AG09319 (cell line): ENCODE results near the gene BRD3OS.

Experiments used
- DNase-seq: peaks from one replicate; pipeline ENCODE4 v3.0.0-alpha.2; 2010; ENCODE audit warnings: low read depth; ENCODE audit errors: extremely low read depth
- TF ChIP-seq, protein P1 (sequence below): IDR thresholded peaks from 2 replicates; pipeline ENCODE4 v1.5.1; 2011; ENCODE audit warnings: low read depth, mild to moderate bottlenecking, inconsistent platforms, low read length, moderate library complexity

Gene BRD3OS

DNA sequence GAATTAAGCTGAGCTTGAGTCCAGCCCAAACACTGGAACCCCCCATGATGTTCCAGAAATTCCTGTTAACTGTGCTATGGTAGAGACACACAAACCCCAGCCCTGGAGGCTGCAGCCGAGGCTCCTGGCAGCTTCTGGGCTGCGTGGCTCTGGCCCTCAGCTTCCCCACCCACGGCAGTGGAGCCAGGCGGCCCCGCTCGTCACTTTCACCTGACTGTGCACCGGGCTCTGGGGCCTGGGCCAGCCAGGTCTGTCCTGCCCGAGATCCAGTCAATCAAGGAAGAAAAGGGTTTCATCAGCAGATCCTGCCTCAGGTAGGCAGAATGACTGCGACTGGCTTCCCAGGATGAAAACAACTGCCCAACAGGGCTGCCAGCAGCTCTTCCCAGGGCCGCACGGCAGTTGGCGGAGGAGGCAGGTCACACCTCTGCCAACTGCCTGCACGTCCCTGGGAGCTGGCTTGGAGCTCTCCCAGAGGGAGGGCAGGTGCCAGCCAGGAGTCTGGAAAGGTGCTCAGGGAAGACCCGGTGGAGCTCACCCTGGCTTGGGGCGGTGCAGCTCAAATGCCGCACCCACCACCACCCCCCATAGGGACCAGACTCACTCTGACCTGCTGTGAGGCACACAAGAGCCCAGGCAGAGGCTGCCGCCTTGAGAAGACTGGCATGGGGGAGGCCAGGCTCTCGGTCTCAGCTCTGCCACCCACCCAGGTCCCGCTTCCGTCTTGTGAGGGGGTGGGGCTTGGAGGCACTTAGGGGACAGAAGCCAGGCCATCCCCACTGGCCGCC is 21.8 kb downstream of the BRD3OS start:
- TF ChIP-seq, protein P1, sequence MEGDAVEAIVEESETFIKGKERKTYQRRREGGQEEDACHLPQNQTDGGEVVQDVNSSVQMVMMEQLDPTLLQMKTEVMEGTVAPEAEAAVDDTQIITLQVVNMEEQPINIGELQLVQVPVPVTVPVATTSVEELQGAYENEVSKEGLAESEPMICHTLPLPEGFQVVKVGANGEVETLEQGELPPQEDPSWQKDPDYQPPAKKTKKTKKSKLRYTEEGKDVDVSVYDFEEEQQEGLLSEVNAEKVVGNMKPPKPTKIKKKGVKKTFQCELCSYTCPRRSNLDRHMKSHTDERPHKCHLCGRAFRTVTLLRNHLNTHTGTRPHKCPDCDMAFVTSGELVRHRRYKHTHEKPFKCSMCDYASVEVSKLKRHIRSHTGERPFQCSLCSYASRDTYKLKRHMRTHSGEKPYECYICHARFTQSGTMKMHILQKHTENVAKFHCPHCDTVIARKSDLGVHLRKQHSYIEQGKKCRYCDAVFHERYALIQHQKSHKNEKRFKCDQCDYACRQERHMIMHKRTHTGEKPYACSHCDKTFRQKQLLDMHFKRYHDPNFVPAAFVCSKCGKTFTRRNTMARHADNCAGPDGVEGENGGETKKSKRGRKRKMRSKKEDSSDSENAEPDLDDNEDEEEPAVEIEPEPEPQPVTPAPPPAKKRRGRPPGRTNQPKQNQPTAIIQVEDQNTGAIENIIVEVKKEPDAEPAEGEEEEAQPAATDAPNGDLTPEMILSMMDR, result no peak
- no peak for DNase-seq

DNA sequence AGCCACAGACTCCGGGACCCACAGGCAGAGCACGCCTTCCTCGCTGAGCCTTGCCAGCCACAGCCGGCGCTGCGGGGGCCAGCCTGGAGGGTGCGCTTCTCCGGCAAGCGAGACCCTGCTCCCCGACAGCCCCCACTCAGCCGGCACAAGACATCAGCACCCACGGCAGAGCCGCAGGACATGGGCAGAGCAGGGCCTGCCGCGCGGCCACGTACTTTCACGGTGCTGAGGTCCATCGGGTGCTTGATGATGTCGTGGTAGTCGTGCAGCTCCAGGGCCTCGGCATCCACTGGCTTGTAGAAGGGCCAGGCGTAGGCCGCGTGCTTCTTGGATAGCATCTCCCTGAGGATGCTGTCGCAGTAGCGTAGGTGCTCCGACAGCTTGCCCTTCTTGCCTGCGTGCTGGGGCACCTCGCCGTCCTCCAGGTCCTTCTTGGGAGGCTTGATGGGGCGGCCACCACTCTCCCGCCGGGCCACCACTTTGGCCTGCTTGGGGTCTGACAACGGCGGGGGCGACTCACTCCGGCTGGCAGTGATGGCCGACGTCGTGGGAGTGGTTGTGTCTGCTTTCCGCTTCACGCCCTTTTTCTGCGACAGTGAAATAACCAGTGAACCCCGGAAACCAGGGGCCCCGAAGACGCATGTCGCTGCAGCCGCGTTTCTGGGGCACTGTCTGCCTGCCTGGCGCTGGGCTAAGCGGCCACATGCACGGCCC is 22.7 kb downstream of the BRD3OS start:
- TF ChIP-seq, protein P1, result no peak
- DNase-seq, result no peak

DNA sequence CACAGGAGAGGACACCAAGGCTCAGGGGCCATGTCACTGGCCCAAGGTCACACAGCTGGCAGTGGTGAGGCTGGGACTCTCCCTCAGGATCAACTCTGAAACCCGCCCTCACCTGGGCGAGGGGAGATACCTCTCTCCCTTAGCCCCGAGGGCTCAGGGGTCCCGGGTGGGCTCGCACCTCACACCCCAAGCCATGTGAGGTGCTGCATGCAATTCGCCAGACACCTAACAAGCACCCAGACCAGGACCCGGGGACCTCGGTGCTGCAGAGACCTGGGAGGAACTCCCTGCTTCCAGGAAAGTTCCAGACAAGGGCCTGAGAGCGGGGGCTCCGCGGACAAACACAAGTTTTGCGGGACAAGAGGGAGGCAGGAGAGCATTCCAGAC is 23.3 kb downstream of the BRD3OS start:
- no peak for DNase-seq
- TF ChIP-seq, protein P1, result no peak

DNA sequence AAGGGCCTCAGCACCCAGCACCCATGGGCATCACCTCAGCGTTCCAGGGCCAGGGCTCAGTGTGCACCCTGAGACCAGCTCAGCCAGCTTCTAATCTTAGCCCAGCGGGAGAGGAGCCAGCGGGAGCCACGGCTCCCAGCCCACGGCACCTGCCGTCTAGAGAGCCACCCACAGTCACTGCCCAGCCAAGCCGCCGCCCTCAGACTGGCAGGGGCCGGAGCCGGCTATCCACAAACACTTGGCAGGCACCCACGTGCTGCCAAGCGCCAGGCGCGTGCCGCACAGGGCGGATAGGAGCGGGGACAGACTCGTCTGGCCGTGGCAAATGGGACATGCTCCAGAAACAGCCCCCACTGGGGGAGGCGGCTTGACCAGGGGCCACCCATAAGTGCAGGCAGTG is 24.0 kb downstream of the BRD3OS start:
- DNase-seq, result no peak
- TF ChIP-seq, protein P1, result no peak

DNA sequence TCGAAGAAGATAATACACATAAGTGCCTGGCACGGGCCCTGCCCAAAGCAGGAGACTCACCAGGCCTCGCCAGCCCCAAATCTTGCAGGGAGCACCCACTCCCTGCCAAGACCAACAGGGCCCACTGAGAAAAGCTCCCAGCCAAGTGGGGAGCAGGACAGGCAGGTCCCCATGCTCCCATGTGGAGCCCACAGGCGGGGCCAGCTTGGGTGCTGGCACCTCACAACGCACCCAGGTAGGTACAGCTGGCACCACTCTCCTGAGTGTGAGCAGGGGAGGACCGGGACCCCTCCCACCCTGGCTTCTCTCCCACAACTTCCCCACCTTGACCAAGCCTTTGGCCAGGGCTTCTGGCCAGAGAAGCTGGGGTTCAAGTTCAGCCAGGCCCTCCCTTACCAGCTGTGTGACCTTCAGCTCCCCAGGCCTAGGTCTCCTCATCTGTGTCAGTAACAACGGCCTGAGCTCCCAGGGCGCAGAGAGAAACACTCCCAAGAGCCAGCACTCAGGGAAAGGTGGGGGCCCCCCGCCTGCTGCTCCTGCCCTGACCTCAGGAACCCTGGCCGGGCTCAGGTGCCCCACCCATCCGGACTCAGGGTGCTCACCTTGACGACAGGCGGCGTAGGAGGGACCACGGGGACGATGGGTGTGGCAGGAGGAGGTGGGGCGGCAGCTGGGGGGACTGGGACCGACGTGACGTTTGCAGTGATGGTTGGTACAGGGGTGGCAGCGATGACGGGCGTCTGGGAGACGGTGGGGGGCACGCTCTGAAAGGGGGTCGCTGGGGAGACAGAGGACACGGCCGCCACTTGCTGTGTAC is 24.7 kb downstream of the BRD3OS start:
- no peak for DNase-seq
- TF ChIP-seq, protein P1, result no peak

DNA sequence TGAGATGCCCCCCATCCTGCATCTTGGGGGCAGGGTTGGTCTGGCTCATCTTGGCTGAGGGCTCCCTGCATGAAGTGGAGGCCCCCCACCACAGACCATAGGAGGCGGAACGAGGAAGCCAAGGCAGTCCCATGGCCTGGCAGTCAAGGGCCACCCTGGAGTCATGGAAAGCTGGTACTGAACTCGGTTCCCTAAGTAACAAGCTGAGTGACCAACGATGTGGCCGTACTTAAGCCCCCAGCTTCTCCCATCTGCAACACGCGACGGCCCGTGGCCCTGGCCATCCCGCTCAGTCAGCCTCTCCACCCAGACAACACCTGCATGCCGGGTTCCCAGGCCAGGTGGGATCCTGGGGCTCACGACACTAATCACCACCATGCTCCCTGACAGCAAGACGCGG is 25.4 kb downstream of the BRD3OS start:
- TF ChIP-seq, protein P1, result no peak
- DNase-seq, result no peak
